HG03060 (cell line): Measurements from ENCODE around the gene DNAL4.
"Not testable (repeated sequence)": the region's sequence is repeated elsewhere in the genome, so short reads cannot be mapped to it uniquely, and the experiment has no call there.

ENCODE experiments used
- ATAC-seq: cut with Tn5 transposase; IDR thresholded peaks from one replicate; pipeline ENCODE4 v1.9.1; 2021; ENCODE audit warnings: low read depth, moderate number of reproducible peaks; ENCODE audit not compliant: unreplicated experiment

DNAL4 gene

GRCh38 chr22:38828191-38828590, 34.2 kb upstream of the DNAL4 start:
- ATAC-seq = no peak

DNA sequence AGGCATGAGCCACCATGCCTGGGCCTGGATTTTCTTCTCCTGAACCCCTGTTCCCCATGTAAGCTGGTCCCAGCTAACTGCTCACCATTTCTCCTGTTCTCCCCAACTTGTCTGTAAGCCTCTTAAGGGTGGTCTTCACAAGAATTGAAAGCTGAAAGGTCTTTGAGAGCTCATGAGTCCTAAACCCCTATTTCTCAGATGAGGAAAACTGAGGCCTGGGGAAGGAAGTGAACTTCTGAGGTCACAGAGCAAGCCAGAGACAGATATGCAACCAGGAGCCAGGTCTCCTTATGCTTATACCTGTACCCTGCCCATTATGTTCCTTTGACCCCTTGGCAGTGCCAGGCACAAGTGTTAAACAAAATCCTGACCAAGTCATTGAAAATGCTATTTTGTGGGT, 33.6 kb upstream of the DNAL4 start:
- ATAC-seq = no peak

- no peak for ATAC-seq
Observed at GRCh38 chr22:38826801-38827200, 32.9 kb upstream of the DNAL4 start.

DNA sequence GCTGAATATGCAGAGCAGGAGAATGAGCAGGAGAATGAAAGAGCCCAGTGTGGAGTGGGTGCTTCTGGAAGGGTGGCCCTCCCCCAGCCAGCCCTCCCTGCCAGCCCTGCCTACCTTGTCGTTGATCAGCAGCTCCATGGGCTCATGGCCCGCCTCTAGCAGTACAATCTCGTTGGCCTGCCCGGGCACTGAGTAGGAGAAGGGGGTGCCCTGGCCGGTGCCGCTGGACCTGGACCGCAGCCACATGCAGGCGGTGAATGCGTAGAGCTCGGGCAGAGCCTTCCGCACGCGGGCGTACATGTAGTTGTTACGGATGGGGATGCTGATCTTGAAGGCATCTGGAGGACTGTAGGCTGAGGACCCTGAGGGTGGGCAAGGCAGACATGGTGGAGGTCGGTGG, 32.4 kb upstream of the DNAL4 start:
- no peak for ATAC-seq

GRCh38 chr22:38824585-38824984, 30.6 kb upstream of the DNAL4 start:
- ATAC-seq = no peak

GRCh38 chr22:38823637-38824036, 29.7 kb upstream of the DNAL4 start:
- no peak for ATAC-seq

DNA sequence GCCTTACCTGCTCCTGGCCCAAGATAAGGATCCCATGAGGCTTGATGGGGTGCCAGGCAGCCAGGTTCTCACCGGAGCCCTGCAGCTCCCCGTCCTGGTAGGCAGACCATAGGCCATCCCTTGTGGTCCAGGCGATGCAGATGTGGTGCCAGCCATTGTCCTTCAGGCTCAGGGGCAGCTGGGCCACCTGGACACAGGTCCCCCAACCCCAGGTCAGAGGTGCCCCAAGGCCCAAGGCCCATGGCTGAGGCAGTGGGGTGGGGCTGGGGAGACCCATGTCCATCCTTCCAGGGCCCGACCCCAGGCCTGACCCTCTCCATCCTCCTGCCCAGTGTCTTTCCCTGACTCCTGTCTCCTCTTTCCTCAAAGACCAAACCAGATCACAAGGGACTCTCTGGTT, 29.1 kb upstream of the DNAL4 start:
- ATAC-seq = no peak

DNA sequence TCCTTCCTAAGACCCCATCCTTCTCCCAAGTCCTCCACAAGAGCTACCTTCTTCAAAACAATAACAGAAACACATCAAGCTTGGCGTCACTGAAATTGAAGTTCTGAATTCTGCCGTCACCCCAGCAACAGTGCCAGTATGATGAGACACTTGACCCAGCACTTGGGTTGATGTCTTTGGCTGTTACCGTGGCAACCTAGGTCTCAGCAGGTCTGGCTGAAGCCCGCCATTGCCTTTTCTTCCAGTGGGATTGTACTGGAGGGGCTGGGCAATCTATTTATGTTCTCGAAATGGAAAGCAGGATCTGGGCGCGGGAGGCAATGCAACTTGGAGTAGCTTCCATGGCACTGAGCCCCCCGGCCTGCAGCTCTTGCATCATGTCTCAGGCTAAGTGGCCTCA, 26.1 kb upstream of the DNAL4 start:
- no peak for ATAC-seq

DNA sequence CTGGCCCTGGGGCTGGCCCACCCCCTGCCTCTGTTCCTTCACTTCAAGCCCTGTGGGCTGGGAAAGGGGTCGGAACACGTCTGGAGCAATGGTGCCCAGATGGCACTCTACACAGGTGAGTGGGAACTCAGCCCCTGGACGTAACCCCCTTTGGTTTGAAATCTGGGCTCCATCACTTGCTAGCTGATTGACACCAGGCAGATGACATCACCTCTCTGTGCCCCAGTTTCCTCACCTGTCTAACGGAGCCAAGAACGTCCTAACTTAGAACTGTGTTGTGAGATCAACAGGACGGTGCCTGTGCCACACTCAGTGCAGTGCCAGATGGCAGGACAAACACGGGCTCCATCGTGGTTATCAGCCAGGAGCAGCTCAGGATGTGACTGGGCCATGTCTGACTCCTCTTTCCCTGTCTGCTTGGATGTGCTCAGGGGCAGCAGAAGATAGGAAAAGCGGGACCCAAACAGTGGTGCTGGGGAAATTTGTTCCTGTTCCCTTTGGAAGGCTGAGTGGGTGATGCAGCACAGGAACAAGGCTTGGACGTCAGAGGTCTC, 25.5 kb upstream of the DNAL4 start:
- ATAC-seq = no peak

DNA sequence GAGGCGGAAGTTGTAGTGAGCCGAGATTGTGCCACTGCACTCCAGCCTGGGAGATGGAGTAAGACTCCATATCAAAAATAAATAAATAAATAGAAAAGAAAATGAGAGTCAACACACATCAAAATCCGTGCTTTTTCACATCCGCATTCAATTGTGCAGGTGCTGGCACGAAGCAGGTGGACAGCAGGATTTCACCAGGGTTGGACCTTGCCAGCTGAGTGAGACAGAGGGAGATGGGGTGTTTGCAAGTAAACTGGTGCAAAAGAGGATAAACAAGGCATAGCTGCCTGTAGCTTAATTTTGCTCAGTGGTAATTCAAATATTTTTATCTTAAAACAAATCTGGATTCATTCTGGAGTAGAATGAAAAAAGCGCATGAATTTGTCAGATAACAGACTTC, 23.3 kb upstream of the DNAL4 start:
- ATAC-seq = no peak

DNA sequence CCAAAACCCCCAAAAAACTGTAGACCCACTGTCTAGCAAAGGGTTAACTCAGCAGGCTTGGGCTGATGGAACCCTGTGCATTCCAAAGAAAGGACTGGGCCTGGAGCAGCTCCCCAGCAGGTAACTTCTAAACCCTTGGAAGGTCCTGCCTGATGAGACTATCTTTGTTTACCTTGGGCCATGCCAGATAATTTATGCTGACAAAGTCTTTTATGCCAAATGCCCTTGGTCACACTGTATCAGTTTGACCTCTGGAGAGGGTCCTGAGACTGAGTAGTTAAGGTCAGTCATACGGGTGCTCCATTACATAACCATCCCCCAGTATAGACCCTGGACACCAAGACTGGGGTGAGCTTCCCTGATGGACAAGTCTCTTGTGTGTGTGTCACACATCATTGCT, 21.9 kb upstream of the DNAL4 start:
- no peak for ATAC-seq

GRCh38 chr22:38811241-38811640, 17.3 kb upstream of the DNAL4 start:
- ATAC-seq = no peak

- ATAC-seq = not testable (repeated sequence)
Observed at GRCh38 chr22:38805041-38805593, 11.2 kb upstream of the DNAL4 start.

GRCh38 chr22:38802671-38803121, 8.8 kb upstream of the DNAL4 start:
- no peak for ATAC-seq

DNA sequence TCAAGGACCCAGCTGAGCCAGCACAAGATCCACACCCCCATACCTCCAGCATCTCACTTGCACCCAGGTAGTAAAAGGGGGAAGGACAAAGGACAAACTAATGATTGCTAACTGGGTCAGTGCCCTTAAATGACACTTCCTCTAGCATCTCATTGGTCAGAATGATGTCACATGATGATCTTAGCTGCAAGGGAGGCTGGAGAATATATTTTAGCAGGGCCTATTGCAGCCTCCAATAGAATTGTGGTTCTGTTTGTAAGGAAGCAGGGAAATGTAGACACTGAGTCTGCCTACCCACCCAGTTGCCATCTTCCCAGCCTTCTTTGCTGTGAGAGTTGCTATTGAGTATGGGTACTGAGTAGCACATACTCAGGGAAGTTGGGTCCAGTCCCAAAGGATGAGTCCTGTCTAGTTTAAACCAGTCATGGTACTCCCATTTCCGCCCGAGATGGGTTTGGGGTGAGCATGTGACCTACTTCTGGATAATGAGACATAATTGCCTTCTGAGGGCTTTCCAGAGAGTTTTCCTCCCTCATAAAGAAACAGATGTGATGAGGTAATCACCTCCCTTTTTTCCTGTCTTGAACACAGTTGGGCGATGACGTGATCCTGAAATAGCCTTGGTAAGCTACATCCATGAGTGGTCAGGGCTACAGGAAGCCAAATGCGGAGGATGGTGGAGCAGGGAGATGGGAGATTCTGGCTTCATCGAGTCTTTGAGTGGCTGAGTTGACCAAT, 5.5 kb upstream of the DNAL4 start:
- no peak for ATAC-seq

DNA sequence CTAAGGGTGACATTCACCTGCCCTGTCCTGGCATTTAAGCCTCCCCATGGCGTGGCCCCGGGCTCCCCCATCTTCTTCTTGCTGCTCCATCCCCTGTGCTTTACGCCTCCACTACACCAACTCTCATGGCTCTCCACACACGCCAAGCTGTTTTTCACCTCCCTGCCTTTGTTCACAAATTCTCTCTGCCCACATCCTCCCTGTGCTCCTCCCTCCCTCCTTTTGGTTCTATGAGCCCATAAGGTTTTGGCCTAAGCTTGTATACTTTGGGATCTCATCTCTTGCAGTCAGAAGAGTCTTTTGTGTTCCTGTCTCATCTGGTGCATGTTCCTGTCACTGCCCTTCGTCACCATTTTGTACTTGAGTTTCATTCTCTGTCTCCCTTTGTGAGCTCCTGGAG, 4.6 kb upstream of the DNAL4 start:
- ATAC-seq = no peak

DNA sequence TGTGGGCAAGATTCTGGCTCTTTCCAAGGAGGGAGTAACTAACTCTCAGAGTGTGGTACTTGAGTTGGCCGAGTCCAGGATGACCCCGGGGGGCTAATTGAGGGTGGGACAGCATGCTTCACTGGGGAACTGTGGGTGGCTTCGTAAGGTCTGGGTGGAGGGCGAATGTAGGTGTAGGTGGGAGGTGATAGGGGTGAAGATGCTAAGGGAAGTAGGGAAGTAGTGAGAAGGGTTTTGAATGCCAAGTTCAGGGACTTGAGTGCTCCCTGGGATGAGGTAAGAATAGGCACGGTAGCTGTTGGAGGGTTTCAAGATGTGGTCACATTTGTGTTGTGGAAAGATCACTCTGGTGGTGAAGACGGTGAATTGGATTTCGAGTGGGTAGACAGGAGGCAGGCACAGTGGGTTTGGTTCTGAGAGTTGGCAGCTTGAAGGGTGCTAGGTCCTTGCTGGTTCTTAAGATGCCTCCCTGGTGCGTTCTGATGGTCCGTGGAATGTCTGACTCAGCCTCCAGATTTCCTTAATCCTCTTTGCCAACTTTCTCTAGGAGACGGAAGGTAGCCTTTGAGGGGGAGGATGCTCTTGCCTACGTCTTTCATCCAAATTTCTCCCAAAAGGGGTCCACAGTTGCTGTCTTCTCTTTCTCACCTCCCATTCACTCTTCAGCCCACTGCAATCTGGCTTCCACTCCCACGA, 2.5 kb upstream of the DNAL4 start:
- ATAC-seq = no peak

DNA sequence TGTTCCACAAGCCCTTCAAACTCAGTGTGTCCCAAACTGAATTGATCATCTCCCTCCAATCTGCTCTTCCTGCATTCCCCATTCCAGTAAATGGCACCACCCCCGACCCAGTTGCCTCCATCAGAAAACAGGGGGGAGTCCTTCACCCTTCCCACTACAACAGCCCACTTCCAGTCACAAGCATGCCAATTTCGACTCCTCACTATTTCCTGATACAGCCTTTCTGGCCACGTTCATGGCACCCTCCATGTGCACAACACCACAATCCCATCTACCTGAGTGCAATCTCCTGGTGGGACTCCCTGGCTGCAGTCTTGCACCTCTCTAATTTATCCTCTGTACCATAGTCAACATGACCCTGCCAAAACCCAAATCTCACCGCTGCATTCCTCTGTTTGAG, 1.6 kb upstream of the DNAL4 start:
- ATAC-seq = no peak

- ATAC-seq = no peak
Observed at GRCh38 chr22:38793317-38793716, 626 bp downstream of the DNAL4 start.

- ATAC-seq = no peak
Observed at GRCh38 chr22:38792833-38793232, 1.1 kb downstream of the DNAL4 start.

- ATAC-seq = no peak
Observed at GRCh38 chr22:38789606-38790005, 4.3 kb downstream of the DNAL4 start.

DNA sequence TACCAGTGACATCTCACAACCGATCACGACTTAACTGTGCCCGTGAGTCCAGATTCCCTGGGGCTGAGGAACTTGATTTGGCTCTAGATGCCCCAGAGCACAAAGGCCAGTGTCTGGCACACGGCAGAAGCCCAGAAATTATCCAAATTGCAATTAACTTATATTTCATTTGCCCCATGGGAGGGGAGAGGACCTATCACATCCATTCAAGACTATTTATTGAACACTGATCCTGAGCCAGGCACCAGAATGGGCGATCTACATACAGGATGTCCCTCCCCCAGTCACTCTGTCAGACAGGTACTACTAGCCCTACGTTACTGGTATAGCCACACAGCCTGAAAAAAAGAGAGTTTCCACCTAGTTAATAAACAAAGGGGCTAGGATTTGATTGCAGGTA, 5.1 kb downstream of the DNAL4 start:
- no peak for ATAC-seq
